OCI-LY7 (cell line): ENCODE results near the gene PAQR5. TPM values are rescaled to one million over a fixed set of nuclear protein-coding genes. Genes with fewer than 3 reads are reported as not detected.

Experiments
- BruUV-seq: library from RNA; stranded (reverse); fragments of 400-500 nt; replicated peaks from 2 replicates; lab custom pipeline; 2021; lab: Mats Ljungman, UMichigan
- CTCF ChIA-PET: fragments of 300-600 bp; sonication (Branson Sonifier 250); formaldehyde crosslinking; loops from one replicate; lab custom pipeline; 2022; ENCODE audit warnings: antibody characterized with exemption; ENCODE audit not compliant: unreplicated experiment; lab: Charles Lee
- POLR2A ChIA-PET: fragments of 300-600 bp; sonication (Branson Sonifier 250); formaldehyde crosslinking; loops from one replicate; lab custom pipeline; 2022; ENCODE audit warnings: antibody characterized with exemption; lab: Charles Lee
- DNase-seq: peaks from one replicate; pipeline ENCODE4 v3.0.0-alpha.2; 2015; ENCODE audit warnings: low spot score
- H2AFZ ChIP-seq: fragments of 200-600 bp; sonication (generic), shearing (Covaris generic); 2 replicates; pipeline ENCODE4 v1.6.1; 2014; ENCODE audit warnings: mild to moderate bottlenecking, antibody characterized with exemption, low read length, moderate library complexity
- H3K27ac ChIP-seq: fragments of 200-600 bp; sonication (generic); 2 replicates; pipeline ENCODE4 v1.5.1; 2014; ENCODE audit warnings: mixed run types, low read depth, mild to moderate bottlenecking, moderate library complexity, low read length, inconsistent platforms; ENCODE audit not compliant: poor library complexity, severe bottlenecking
- H3K36me3 ChIP-seq: fragments of 200-600 bp; sonication (generic); 2 replicates; pipeline ENCODE4 v1.6.1; 2014; ENCODE audit warnings: mild to moderate bottlenecking, antibody characterized with exemption, low read length, moderate library complexity, mixed read lengths; ENCODE audit not compliant: insufficient read depth
- H3K4me1 ChIP-seq: fragments of 200-600 bp; sonication (generic); 2 replicates; pipeline ENCODE4 v1.5.1; 2014; ENCODE audit warnings: mild to moderate bottlenecking, low read length; ENCODE audit not compliant: insufficient read depth, poor library complexity, severe bottlenecking
- H3K4me2 ChIP-seq: fragments of 200-600 bp; sonication (generic); 2 replicates; pipeline ENCODE4 v1.6.1; 2014; ENCODE audit warnings: mild to moderate bottlenecking, low read length
- H3K4me3 ChIP-seq: fragments of 200-600 bp; sonication (generic); 2 replicates; pipeline ENCODE4 v1.5.1; 2014; ENCODE audit warnings: mild to moderate bottlenecking, low read depth, low read length; ENCODE audit not compliant: poor library complexity, severe bottlenecking
- H3K79me2 ChIP-seq: fragments of 200-600 bp; sonication (generic); 2 replicates; pipeline ENCODE4 v1.6.1; 2016; ENCODE audit warnings: low read depth, mild to moderate bottlenecking, low read length, moderate library complexity, mixed read lengths; ENCODE audit not compliant: insufficient read depth
- H3K9me2 ChIP-seq: fragments of 200-600 bp; sonication (generic); 2 replicates; pipeline ENCODE4 v1.6.1; 2016; ENCODE audit warnings: mild to moderate bottlenecking, low read length, mixed read lengths; ENCODE audit not compliant: insufficient read depth
- H3K9me3 ChIP-seq: fragments of 200-600 bp; sonication (generic); 2 replicates; pipeline ENCODE4 v1.6.1; 2014; ENCODE audit warnings: mild to moderate bottlenecking, mixed run types, low read length, mixed read lengths
- H4K20me1 ChIP-seq: fragments of 200-600 bp; sonication (generic); 2 replicates; pipeline ENCODE4 v1.6.1; 2014; ENCODE audit warnings: mild to moderate bottlenecking, antibody characterized with exemption, low read length, moderate library complexity, mixed read lengths; ENCODE audit not compliant: insufficient read depth
- CTCF ChIP-seq: fragments of 200-600 bp; sonication (generic); conservative IDR thresholded peaks from 2 replicates; pipeline ENCODE4 v1.5.1; 2014; ENCODE audit warnings: mild to moderate bottlenecking, antibody characterized with exemption, low read length, moderate library complexity, mixed read lengths
- EZH2phosphoT487 ChIP-seq: fragments of 200-600 bp; sonication (generic); IDR thresholded peaks from 2 replicates; pipeline ENCODE4 v1.6.1; 2018; ENCODE audit warnings: low read depth, borderline replicate concordance, mild to moderate bottlenecking, mixed run types, antibody characterized with exemption, low read length, moderate library complexity, mixed read lengths
- intact Hi-C: fragments of 100-400 bp; cut with micrococcal nuclease; formaldehyde crosslinking; loops from one replicate; pipeline ENCODE4 v1.10.0; 2022; ENCODE audit not compliant: unreplicated experiment
- total RNA-seq, 2 experiments: library from RNA; depleted of rRNA in 1 of 2; stranded (reverse); fragments of >200 nt in 1 of 2; shearing (Covaris generic) in 1 of 2; gene quantifications; 2 replicates each; pipeline ENCODE4 v1.2.3, GENCODE V29; 2014 to 2022

PAQR5 gene
- total RNA-seq, 2 experiments from 2014 or later, result not detected

- CTCF ChIA-PET, result no interaction called here
- BruUV-seq, result no TSS peak
These were observed 135.1 kb downstream of the PAQR5 start for GRCh38 chr15:69433831-69434230.

GRCh38 chr15:69434238-69434637, 135.5 kb downstream of the PAQR5 start:
- H3K4me3 ChIP-seq, result no peak overlapping the region
- no TSS peak for BruUV-seq

More at GRCh38 chr15:69433831-69434230, 135.1 kb downstream of the PAQR5 start:
- H3K36me3 ChIP-seq, result peaks cover 98% of the 10 kb centered on the region
- TF ChIP-seq CTCF, result no peak
- TF ChIP-seq EZH2phosphoT487, result no peak
- no peak overlapping the region for H3K4me2 ChIP-seq
- H3K27ac ChIP-seq, result no peak overlapping the region
- no peaks in the 10 kb centered on the region; the same call in 1 of the 2 replicates for H4K20me1 ChIP-seq
- DNase-seq, result no peak
- no peaks in the 10 kb centered on the region for H3K9me3 ChIP-seq
- no peak overlapping the region for H3K4me3 ChIP-seq
- H2AFZ ChIP-seq, result no peak overlapping the region
- intact Hi-C loops, result no loop called here
- no peaks in the 10 kb centered on the region for H3K9me2 ChIP-seq
- POLR2A ChIA-PET, result interaction anchor here (2.8 kb wide), 1 partner anchor 18 kb away, joined by 16 read pairs; the partner anchor contains the start of gene RPLP1
- H3K79me2 ChIP-seq, result no peaks in the 10 kb centered on the region
- H3K4me1 ChIP-seq, result no peaks in the 10 kb centered on the region

More at GRCh38 chr15:69434238-69434637, 135.5 kb downstream of the PAQR5 start:
- no peak for DNase-seq
- H3K9me3 ChIP-seq, result no peaks in the 10 kb centered on the region
- H4K20me1 ChIP-seq, result no peaks in the 10 kb centered on the region; the same call in 1 of the 2 replicates
- ChIA-PET CTCF (no interaction called here), POLR2A (no interaction called here)
- H3K27ac ChIP-seq, result no peak overlapping the region
- peaks cover 98% of the 10 kb centered on the region for H3K36me3 ChIP-seq
- no peaks in the 10 kb centered on the region for H3K4me1 ChIP-seq
- no peaks in the 10 kb centered on the region for H3K79me2 ChIP-seq
- H2AFZ ChIP-seq, result no peak overlapping the region
- no peak for TF ChIP-seq EZH2phosphoT487
- no peak for TF ChIP-seq CTCF
- intact Hi-C loops, result no loop called here
- H3K4me2 ChIP-seq, result no peak overlapping the region
- no peaks in the 10 kb centered on the region for H3K9me2 ChIP-seq
